Panc1 (cell line): ENCODE data around the gene ARFGEF3. TPM values are rescaled to one million over a fixed set of nuclear protein-coding genes. Genes with fewer than 3 reads are reported as not detected.

ENCODE experiments used
- ATAC-seq: fragments of 200-7000 bp; cut with Tn5 transposase; 2 replicates; pipeline ENCODE4 v1.9.1; 2020; ENCODE audit warnings: mild to moderate bottlenecking, moderate library complexity
- BruUV-seq: library from RNA; stranded (reverse); fragments of 400-500 nt; replicated peaks from 2 replicates; lab custom pipeline; 2021; lab: Mats Ljungman, UMichigan
- CTCF ChIA-PET: fragments of 300-600 bp; sonication (Branson Sonifier 250); formaldehyde crosslinking; loops from one replicate; lab custom pipeline; 2022; ENCODE audit warnings: antibody characterized with exemption; lab: Charles Lee
- POLR2A ChIA-PET: fragments of 300-600 bp; sonication (Branson Sonifier 250); formaldehyde crosslinking; loops from one replicate; lab custom pipeline; 2022; ENCODE audit warnings: antibody characterized with exemption; lab: Charles Lee
- DNase-seq: peaks from one replicate; pipeline ENCODE4 v3.0.0-alpha.2; 2010; ENCODE audit warnings: low read depth, low spot score
- H3K27ac ChIP-seq: 2 replicates; pipeline ENCODE4 v1.5.1; 2011; ENCODE audit warnings: mild to moderate bottlenecking, low read length, inconsistent platforms
- H3K27me3 ChIP-seq: fragments of 200-500 bp; sonication (Bioruptor generic); 2 replicates; pipeline ENCODE4 v1.6.0; 2014; ENCODE audit warnings: low read length, inconsistent platforms; ENCODE audit not compliant: control insufficient read depth, insufficient read depth
- H3K36me3 ChIP-seq: fragments of 200-500 bp; sonication (Bioruptor generic); 2 replicates; pipeline ENCODE4 v1.5.1; 2014; ENCODE audit warnings: inconsistent platforms, mild to moderate bottlenecking, low read length, moderate library complexity; ENCODE audit not compliant: control insufficient read depth, insufficient read depth
- H3K4me1 ChIP-seq: 2 replicates; pipeline ENCODE4 v1.5.1; 2011; ENCODE audit warnings: inconsistent platforms, mild to moderate bottlenecking, low read length, moderate library complexity; ENCODE audit not compliant: control insufficient read depth, insufficient read depth
- H3K4me3 ChIP-seq, 2 experiments: 2 replicates each; pipeline ENCODE4 v1.5.1; 2011 to 2012; ENCODE audit warnings: low read depth in 2 of 2, low read length in 2 of 2, mild to moderate bottlenecking in 2 of 2, inconsistent platforms in 1 of 2, moderate library complexity in 1 of 2
- H3K9me3 ChIP-seq: fragments of 200-500 bp; sonication (Bioruptor generic); 2 replicates; pipeline ENCODE4 v1.5.1; 2014; ENCODE audit warnings: low read depth, mild to moderate bottlenecking, inconsistent platforms, low read length, moderate library complexity; ENCODE audit not compliant: control insufficient read depth, insufficient read depth
- CTCF ChIP-seq: fragments of 450-650 bp; IDR thresholded peaks from 2 replicates; pipeline ENCODE4 v1.5.1; 2017; ENCODE audit warnings: mild to moderate bottlenecking
- POLR2AphosphoS5 ChIP-seq: IDR thresholded peaks from 2 replicates; pipeline ENCODE4 v1.6.1; 2012; ENCODE audit warnings: mild to moderate bottlenecking, low read depth, low read length, moderate library complexity
- REST ChIP-seq, 2 experiments: IDR thresholded peaks; 2 replicates each; pipeline ENCODE4 v1.6.1; 2011 to 2012; ENCODE audit warnings: low read depth in 2 of 2, control low read depth in 1 of 2, low read length in 1 of 2, mild to moderate bottlenecking in 1 of 2, moderate library complexity in 1 of 2; ENCODE audit not compliant: insufficient read depth in 1 of 2
- SIN3A ChIP-seq: IDR thresholded peaks from 2 replicates; pipeline ENCODE4 v1.6.1; 2012; ENCODE audit warnings: low read depth, mild to moderate bottlenecking, low read length, moderate library complexity, borderline replicate concordance; ENCODE audit not compliant: insufficient read depth
- TCF7L2 ChIP-seq: IDR thresholded peaks from 2 replicates; pipeline ENCODE4 v1.6.1; 2011; ENCODE audit warnings: mild to moderate bottlenecking, low read depth, low read length, inconsistent platforms
- in situ Hi-C: cut with HindIII; loops from 2 replicates; pipeline ENCODE4 v1.10.0; 2016; ENCODE audit warnings: low sequenced_read_pairs, low pct_unique_long_range_greater_than_20kb
- intact Hi-C: fragments of 100-400 bp; cut with micrococcal nuclease; formaldehyde crosslinking; loops from one replicate; pipeline ENCODE4 v1.10.0; 2022; ENCODE audit not compliant: unreplicated experiment
- total RNA-seq: library from RNA; stranded (reverse); gene quantifications from one replicate; pipeline ENCODE4 v1.2.1, GENCODE V29; 2021; ENCODE audit not compliant: unreplicated experiment

The ARFGEF3 gene
- total RNA-seq, 1 experiment from 2014 or later = 1.5 TPM

- Histone ChIP-seq H3K4me3 (no peak overlapping the region), H3K27ac (no peak overlapping the region), H3K27me3 (peaks cover 4% of the 10 kb centered on the region; the same call in 1 of the 2 replicates), H3K36me3 (no peaks in the 10 kb centered on the region), H3K9me3 (no peaks in the 10 kb centered on the region), H3K4me1 (no peaks in the 10 kb centered on the region)
- no peak for ATAC-seq
- ChIA-PET POLR2A (interaction anchor here (0.8 kb wide), 1 partner anchor 35 kb away, joined by 3 read pairs; no protein-coding TSS in a partner anchor), CTCF (no interaction called here)
- in situ Hi-C loops = no loop called here
- no peak for DNase-seq
- no TSS peak for BruUV-seq
- intact Hi-C loops = no loop called here
- TF ChIP-seq SIN3A = no peak
Observed at GRCh38 chr6:138197570-138197969, 35.8 kb downstream of the ARFGEF3 start.

- Histone ChIP-seq H3K9me3 (no peaks in the 10 kb centered on the region), H3K4me3 (no peak overlapping the region), H3K4me1 (no peaks in the 10 kb centered on the region), H3K36me3 (no peaks in the 10 kb centered on the region), H3K27ac (no peak overlapping the region), H3K27me3 (peaks cover 2% of the 10 kb centered on the region; the same call in 1 of the 2 replicates)
- ChIA-PET POLR2A (no interaction called here), CTCF (no interaction called here)
- no TSS peak for BruUV-seq
- intact Hi-C loops (no loop called here), in situ Hi-C loops (no loop called here)
- no peak for ATAC-seq
- no peak for DNase-seq
- TF ChIP-seq REST (IDR thresholded peaks at IDR 0.05; ENCODE audit: insufficient read depth in 1 of 2, low read depth in 2 of 2, low read length in 1 of 2) (no peak), CTCF (no peak), SIN3A (no peak), POLR2AphosphoS5 (no peak), TCF7L2 (no peak)
Observed at GRCh38 chr6:138198430-138199091, 36.8 kb downstream of the ARFGEF3 start.

- ChIA-PET POLR2A (no interaction called here), CTCF (no interaction called here)
- TF ChIP-seq CTCF (no peak), SIN3A (no peak), REST (IDR thresholded peaks at IDR 0.05; ENCODE audit: insufficient read depth in 1 of 2, low read depth in 2 of 2, low read length in 1 of 2) (no peak), POLR2AphosphoS5 (no peak), TCF7L2 (no peak)
- H3K9me3 ChIP-seq = no peaks in the 10 kb centered on the region
- no peaks in the 10 kb centered on the region for H3K36me3 ChIP-seq
- no peak overlapping the region for H3K4me3 ChIP-seq
- BruUV-seq = no TSS peak
- DNase-seq (no peak), ATAC-seq (no peak)
- in situ Hi-C loops = no loop called here
- no peak overlapping the region for H3K27ac ChIP-seq
- no peaks in the 10 kb centered on the region for H3K4me1 ChIP-seq
- H3K27me3 ChIP-seq = 0 out of 2 replicates have a peak, but pooled peaks cover 2% of the 10 kb centered on the region
- intact Hi-C loops = no loop called here
Observed at GRCh38 chr6:138201836-138202235, 40.1 kb downstream of the ARFGEF3 start.
